GM19452 (cell line): ENCODE data around the gene PTPRN2.
"Not testable (repeated sequence)": the region's sequence is repeated elsewhere in the genome, so short reads cannot be mapped to it uniquely, and the experiment has no call there.

Experiments
- ATAC-seq: cut with Tn5 transposase; IDR thresholded peaks from one replicate; pipeline ENCODE4 v1.9.1; 2021; ENCODE audit not compliant: unreplicated experiment

PTPRN2 gene

GRCh38 chr7:158390460-158390859 lies 197.2 kb downstream of the PTPRN2 start:
- ATAC-seq: no peak

DNA sequence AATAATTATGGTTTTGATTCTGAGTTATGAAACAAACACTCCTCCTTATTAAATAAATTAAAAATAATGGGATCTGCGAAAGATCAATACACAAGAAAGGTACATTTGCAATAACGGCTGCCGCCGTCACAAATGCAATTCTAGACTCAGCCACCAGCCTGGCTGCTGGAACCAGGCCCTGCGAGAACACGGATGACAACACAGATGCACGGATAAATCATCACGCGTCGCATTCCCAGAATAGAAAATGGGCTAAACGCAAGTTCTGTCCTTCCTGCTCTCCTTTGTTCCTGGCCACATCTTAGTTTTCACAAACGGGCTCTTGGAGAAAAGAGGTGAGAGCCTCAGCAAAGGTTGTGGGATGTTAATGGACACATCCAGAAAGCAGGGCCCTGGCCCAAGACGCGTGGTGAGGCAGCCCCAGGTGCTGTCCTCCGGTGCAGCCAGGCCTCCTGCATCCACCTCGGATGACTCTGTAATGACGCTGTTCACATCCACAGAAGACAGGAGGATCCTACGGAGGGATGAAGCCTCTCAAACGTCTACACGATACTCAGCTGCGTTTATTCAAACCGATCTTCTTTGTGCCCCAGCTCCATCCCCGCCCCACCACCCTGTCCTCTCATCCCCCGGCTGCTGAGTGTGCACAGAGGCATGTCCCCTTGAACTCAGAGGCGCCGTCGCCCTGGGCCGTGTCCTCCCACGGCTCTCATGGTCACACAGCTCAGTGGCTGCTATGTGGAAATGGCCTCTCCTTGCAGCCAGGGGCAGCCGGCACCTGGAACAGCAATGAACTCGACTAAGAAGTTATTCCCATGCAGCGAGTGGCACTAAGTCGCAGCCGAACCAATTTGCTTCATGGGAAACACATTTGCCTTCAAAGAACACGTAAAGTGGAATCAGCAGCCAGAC lies 197.9 kb downstream of the PTPRN2 start:
- ATAC-seq: no peak

- no peak for ATAC-seq
Observed at GRCh38 chr7:158388928-158389327, 198.7 kb downstream of the PTPRN2 start.

DNA sequence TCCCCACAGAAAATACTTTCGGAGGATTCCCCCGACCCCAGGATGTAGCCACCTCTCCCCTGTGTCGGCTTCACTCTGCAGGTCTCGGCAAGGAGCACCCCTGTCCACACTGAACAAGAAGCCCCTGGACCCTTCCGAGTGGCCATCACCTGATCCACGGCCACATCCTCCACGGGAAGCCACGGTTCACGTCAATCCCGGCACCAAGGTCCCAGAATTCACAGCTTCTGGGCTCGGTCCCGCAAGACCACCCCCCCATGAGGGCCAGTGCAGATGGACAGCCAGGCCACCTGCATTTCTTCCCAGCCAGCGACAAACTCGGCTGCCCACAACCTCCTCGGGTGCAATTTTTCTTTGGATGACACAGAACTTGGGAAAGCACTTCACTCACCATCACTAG lies 199.6 kb downstream of the PTPRN2 start:
- ATAC-seq: no peak

DNA sequence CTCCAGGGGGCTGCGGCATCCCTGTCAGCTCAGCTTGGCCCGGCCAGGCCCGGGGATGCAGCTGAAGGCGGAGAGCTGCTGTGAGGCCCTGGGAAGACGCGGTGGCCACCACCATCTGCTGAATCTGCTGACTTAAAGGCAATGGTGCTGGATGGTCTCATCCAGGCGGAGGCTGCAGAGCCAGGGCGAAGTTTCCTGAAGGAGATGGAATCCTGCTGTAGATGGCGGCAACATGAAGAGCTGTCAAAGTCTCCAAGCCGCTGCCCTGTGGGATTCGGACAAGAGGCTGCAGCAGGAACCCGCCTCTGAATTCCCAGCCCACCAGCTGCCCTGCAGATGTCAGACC lies 200.1 kb downstream of the PTPRN2 start:
- ATAC-seq: no peak

DNA sequence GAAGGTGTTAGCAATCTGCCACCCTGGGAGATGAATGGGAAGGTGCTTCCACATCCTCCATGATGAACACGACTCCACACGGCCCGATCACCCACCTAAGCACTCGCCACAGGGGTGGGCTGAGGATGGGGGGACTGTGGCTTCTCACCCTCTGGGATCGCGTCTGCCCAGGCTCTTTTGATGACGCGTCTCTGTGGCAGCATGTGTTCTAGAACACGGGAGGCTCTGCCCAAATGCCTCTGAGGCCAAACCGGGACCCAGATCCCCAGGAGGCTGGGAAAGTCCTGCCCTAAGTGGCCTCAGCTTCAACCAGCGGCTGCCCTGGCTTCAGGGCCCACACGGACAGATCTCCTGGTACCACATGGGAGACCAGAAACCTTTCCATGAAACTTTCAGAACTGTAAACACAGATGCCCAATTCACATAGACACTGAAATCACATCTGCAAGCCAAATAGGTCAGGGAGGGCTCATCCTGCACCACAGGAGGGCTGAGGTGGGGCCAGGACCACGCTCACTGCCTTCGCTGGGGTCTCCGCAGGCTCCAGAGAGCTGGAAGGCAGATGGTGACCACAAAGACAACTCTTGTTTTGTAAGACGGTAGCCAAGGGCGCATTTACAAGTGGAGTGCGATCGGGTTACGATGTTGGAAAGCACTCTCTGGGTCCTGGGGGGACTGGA lies 200.6 kb downstream of the PTPRN2 start:
- no peak for ATAC-seq

GRCh38 chr7:158386355-158386618 lies 201.3 kb downstream of the PTPRN2 start:
- ATAC-seq: no peak

GRCh38 chr7:158385496-158386354 lies 201.9 kb downstream of the PTPRN2 start:
- ATAC-seq: not testable (repeated sequence)

GRCh38 chr7:158384746-158385145 lies 202.9 kb downstream of the PTPRN2 start:
- ATAC-seq: no peak

DNA sequence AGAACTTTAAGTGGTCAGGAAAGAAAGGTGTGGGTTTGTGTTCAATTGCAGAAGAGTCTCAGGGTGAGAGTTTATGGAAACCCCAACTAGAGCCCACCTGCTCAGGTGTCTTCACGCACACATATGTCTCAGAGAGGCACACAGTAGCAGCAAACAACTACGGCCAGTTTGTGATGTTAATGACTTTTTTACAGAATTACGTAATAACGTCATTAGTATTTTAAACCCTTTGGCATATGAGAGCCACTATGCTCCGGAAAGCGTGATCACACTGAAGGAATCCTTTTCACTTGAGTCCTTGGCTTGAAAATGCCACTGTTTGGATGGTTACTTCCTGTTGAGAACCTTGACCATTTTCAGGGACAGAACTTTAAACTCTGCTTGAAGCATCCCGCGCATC lies 204.0 kb downstream of the PTPRN2 start:
- ATAC-seq: no peak

- no peak for ATAC-seq
Observed at GRCh38 chr7:158382363-158383254, 205.0 kb downstream of the PTPRN2 start.

DNA sequence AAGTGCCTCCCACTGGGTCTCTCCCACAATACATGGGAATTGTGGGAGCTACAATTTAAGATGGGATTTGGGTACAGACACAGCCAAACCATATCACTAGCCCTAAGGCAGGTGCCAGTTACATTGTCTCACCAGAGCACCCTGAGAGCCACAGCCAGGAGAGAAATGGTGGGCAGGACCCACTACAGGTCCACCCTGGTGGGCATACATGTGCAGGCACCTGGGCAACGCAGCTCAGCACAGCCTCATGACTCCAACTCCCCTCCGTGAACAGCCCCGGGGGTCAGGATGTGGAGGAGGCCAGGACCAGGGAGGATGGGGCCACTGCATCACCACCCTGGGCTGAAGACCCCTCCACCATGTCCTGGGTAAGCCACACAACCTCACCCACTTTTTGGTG lies 205.7 kb downstream of the PTPRN2 start:
- no peak for ATAC-seq

- no peak for ATAC-seq
Observed at GRCh38 chr7:158378978-158379377, 208.6 kb downstream of the PTPRN2 start.

- no peak for ATAC-seq
Observed at GRCh38 chr7:158377800-158378623, 209.6 kb downstream of the PTPRN2 start.

GRCh38 chr7:158376839-158377186 lies 210.8 kb downstream of the PTPRN2 start:
- not testable (repeated sequence) for ATAC-seq

GRCh38 chr7:158376146-158376838 lies 211.3 kb downstream of the PTPRN2 start:
- not testable (repeated sequence) for ATAC-seq

- no peak for ATAC-seq
Observed at GRCh38 chr7:158375034-158375433, 212.6 kb downstream of the PTPRN2 start.

DNA sequence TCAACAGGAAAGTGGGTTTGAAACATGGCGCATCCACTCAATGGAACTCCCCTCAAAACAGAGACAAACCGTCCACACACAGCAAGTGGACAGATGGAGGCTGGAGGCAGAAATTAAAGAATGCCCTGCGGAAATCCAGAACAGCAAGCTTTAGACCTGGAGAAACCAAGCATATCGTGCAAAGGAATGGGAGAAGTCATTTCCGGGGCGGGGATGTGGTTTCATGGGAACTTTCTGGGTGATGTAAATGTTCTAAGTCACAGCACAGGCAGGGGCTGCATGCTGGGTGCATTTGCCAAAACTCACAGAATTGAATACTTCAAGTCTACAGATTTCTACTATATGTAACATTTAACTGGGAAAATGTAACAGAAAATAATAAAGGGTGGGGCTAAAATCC lies 213.0 kb downstream of the PTPRN2 start:
- no peak for ATAC-seq

GRCh38 chr7:158374146-158374545 lies 213.5 kb downstream of the PTPRN2 start:
- ATAC-seq: no peak
